Left ventricle myocardium inferior (tissue), 1 donor: ENCODE results near the gene SAP30BP. TPM values are rescaled to one million over a fixed set of nuclear protein-coding genes. Genes with fewer than 3 reads are reported as not detected.

Experiments used
- DNase-seq: peaks from one replicate; pipeline ENCODE4 v3.0.0-alpha.2; 2020
- H3K27ac ChIP-seq: fragments of 200-600 bp; replicated peaks from 2 replicates; pipeline ENCODE4 v1.8.0; 2021
- H3K27me3 ChIP-seq: fragments of 200-600 bp; 2 replicates; pipeline ENCODE4 v1.8.0; 2021; ENCODE audit warnings: low read depth
- H3K36me3 ChIP-seq: fragments of 200-600 bp; 2 replicates; pipeline ENCODE4 v1.8.0; 2021
- H3K4me1 ChIP-seq: fragments of 200-600 bp; 2 replicates; pipeline ENCODE4 v1.8.0; 2021
- H3K4me3 ChIP-seq: fragments of 200-600 bp; 2 replicates; pipeline ENCODE4 v1.8.0; 2021; ENCODE audit warnings: mild to moderate bottlenecking, moderate library complexity
- H3K9me3 ChIP-seq: fragments of 200-600 bp; replicated peaks from 2 replicates; pipeline ENCODE4 v1.8.0; 2021
- intact Hi-C: fragments of 100-400 bp; cut with micrococcal nuclease; formaldehyde crosslinking; loops from one replicate; pipeline ENCODE4 v1.11.0; 2022
- total RNA-seq: library from RNA; stranded (reverse); fragmentation: NEBNext Ultra II Directional; extraction: Animal tissue kit (Norgen Biotek cat#: 25700); gene quantifications from one replicate; pipeline ENCODE4 v1.2.1, GENCODE V29; 2021
- TF ChIP-seq, protein P1 (sequence below): fragments of 200-600 bp; IDR thresholded peaks from 2 replicates; pipeline ENCODE4 v1.8.0; 2021; ENCODE audit warnings: antibody characterized with exemption, mild to moderate bottlenecking, borderline replicate concordance
- donor health status: DM: no; HTN: yes; CAD: no; lungs with severe emphysema.

The SAP30BP gene
- total RNA-seq, 1 donor from 2014 or later = 47.2 TPM

DNA sequence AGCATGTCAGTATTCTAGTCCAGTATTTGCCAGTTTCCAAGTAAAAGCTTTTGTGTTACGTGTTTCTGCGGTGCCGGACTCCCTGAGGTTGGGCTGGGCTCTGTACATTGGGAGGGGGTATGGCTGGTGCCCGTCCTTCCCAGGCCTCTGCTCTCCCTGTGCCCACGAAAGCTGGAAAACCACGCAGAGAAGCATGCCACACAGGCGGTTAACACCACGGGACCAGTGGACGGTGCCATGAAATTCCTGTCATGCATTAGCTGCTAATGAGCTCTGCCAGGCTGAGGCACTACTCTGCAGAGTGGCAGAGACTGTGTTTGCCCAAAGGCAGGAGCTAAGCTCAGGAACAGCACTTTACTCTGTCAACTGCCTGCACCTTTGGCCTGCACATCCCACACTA is 25.8 kb upstream of the SAP30BP start:
- no peak overlapping the region for H3K4me3 ChIP-seq
- peaks cover 71% of the 10 kb centered on the region for H3K4me1 ChIP-seq
- intact Hi-C loops = no loop called here
- H3K27me3 ChIP-seq = no peaks in the 10 kb centered on the region
- peak; percentile 58 for DNase-seq
- peaks cover 10% of the 10 kb centered on the region for H3K36me3 ChIP-seq
- peak overlapping the region; percentile 84 for H3K27ac ChIP-seq
- TF ChIP-seq, protein P1, sequence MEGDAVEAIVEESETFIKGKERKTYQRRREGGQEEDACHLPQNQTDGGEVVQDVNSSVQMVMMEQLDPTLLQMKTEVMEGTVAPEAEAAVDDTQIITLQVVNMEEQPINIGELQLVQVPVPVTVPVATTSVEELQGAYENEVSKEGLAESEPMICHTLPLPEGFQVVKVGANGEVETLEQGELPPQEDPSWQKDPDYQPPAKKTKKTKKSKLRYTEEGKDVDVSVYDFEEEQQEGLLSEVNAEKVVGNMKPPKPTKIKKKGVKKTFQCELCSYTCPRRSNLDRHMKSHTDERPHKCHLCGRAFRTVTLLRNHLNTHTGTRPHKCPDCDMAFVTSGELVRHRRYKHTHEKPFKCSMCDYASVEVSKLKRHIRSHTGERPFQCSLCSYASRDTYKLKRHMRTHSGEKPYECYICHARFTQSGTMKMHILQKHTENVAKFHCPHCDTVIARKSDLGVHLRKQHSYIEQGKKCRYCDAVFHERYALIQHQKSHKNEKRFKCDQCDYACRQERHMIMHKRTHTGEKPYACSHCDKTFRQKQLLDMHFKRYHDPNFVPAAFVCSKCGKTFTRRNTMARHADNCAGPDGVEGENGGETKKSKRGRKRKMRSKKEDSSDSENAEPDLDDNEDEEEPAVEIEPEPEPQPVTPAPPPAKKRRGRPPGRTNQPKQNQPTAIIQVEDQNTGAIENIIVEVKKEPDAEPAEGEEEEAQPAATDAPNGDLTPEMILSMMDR = no peak
- no peaks in the 10 kb centered on the region for H3K9me3 ChIP-seq

DNA sequence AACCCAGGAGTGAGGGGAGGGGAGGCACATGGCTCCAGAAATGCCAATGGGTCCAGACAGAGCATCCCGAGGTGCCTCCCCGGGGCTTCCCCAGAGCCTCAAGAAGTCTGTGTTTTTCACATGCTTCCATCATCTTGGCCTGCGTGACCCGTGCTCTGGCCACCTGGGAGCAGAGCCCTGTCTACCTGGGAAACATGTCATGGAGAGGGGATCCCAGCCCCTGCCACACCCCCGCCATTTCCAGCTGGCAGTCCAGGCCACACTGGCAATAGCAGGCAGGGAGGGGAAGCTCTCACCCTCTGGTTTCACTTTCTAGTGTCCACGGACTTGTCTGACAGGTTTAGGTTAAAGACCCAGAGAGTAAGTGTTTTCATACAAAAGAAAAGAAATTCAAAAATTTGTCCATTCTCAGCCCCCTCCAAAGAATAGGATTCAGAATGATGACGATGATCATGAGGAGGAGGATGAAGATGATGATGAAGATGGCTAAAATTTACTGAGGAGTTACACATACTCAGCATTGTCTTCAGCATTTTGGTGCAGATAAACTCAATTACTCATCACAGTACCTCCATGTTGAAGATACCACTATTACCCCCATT is 24.9 kb upstream of the SAP30BP start:
- no peaks in the 10 kb centered on the region for H3K27me3 ChIP-seq
- DNase-seq = no peak
- H3K9me3 ChIP-seq = no peaks in the 10 kb centered on the region
- TF ChIP-seq, protein P1 = no peak
- intact Hi-C loops = no loop called here
- peaks cover 10% of the 10 kb centered on the region for H3K36me3 ChIP-seq
- peaks cover 64% of the 10 kb centered on the region for H3K4me1 ChIP-seq
- no peak overlapping the region for H3K4me3 ChIP-seq
- H3K27ac ChIP-seq = peak overlapping the region; percentile 84

DNA sequence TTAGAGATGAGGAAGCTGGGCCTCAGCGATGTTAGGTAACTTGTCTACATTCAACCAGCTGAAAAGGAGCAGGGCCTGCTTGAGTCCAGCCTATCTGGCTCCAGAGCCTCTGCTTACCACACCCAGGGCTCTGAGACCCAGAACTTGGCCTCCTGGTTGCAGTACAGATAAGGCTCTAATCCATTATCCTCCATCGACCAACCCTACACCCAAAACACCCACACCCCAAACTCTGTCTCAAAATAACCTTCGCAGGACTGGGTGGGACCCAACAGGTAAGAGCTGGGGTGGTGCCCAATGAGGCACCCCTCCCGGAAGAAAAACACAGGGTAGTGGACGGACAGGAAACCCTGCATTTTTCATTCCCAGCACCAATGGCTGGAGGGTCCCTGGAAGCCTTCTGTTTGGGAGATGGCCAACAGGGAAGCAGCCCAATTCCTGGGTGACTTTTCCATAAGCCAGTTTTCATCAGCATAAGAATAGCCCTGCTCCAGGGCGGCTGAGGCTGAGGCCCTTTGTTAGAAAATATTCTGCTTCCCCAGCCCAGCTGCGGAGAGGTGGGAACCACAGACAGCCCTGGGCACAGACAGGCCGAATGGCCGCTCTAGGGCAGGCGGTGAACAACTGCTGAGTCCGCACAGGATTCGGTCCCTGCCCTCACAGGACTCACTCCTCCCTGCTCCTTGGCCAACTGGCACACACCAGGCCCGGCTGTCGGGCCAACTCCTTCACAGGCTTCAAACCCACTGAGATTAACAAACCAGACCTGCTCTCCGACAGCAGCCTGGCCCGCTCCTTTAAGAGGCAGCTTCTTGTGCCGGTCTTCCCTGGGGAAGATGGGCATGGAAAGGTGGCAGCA is 24.1 kb upstream of the SAP30BP start:
- H3K9me3 ChIP-seq = no peaks in the 10 kb centered on the region
- no peaks in the 10 kb centered on the region for H3K27me3 ChIP-seq
- H3K4me1 ChIP-seq = peaks cover 56% of the 10 kb centered on the region
- H3K36me3 ChIP-seq = peaks cover 17% of the 10 kb centered on the region
- H3K4me3 ChIP-seq = no peak overlapping the region
- H3K27ac ChIP-seq = peak overlapping the region; percentile 84
- TF ChIP-seq, protein P1 = no peak
- DNase-seq = no peak
- intact Hi-C loops = no loop called here

DNA sequence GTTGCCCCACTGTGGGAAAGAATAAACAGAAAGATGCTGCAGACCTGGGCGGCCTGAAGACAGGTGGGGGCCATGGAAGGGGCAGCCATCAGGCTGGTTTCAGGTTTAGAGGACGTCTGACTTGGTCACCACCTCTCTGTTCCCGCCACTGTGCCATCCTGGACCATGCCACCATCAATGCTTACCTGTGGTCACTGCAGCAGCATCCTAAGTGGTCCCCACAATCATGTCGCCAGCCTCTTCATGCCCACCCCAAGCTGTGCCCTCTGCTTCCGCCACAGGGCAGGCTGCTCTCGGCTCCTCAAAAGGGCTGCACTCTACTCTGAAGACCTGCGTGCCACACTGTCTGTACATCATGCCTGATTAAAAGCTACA is 23.5 kb upstream of the SAP30BP start:
- TF ChIP-seq, protein P1 = no peak
- no peak overlapping the region for H3K4me3 ChIP-seq
- H3K27me3 ChIP-seq = no peaks in the 10 kb centered on the region
- peak overlapping the region; percentile 84 for H3K27ac ChIP-seq
- no peaks in the 10 kb centered on the region for H3K9me3 ChIP-seq
- DNase-seq = no peak
- H3K4me1 ChIP-seq = peaks cover 50% of the 10 kb centered on the region
- H3K36me3 ChIP-seq = peaks cover 21% of the 10 kb centered on the region
- intact Hi-C loops = no loop called here

DNA sequence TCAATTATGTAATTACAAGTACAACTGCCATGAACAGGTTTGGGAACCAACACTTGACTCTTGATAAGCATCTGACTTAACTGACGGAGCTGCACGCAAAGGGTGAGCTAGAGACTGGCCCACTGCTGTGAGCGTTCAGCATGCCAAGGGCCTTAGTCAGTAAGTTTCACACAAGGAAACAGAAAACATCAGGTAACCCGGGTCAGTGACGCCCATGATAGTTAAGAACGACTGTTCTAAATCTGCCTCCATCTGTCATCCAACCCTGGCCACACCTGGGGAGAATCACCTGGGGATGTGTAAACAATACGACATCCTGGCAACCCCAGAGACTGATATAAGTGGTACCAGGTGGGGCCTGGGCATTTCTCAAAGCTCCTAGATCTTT is 21.6 kb upstream of the SAP30BP start:
- Histone ChIP-seq H3K4me3 (no peak overlapping the region), H3K9me3 (no peaks in the 10 kb centered on the region), H3K36me3 (peaks cover 34% of the 10 kb centered on the region), H3K4me1 (peaks cover 32% of the 10 kb centered on the region), H3K27me3 (no peaks in the 10 kb centered on the region), H3K27ac (no peak overlapping the region)
- TF ChIP-seq, protein P1 = no peak
- intact Hi-C loops = no loop called here
- DNase-seq = no peak
